Endothelial cell of umbilical vein (primary cell): ENCODE measurements around the gene TNFRSF1B. TPM values are rescaled to one million over a fixed set of nuclear protein-coding genes. Genes with fewer than 3 reads are reported as not detected.

Experiments
- BruUV-seq: library from RNA; stranded (reverse); fragments of 400-500 nt; replicated peaks from 2 replicates; lab custom pipeline; 2021; lab: Mats Ljungman, UMichigan
- CTCF ChIA-PET: fragments of 300-600, 350-600 bp; sonication (Branson Sonifier 250); formaldehyde crosslinking; loops from one replicate; lab custom pipeline; 2021; ENCODE audit warnings: antibody characterized with exemption, inconsistent platforms; lab: Charles Lee
- POLR2A ChIA-PET: fragments of 300-600, 350-600 bp; sonication (Branson Sonifier 250); formaldehyde crosslinking; loops from one replicate; lab custom pipeline; 2021; ENCODE audit warnings: antibody characterized with exemption, inconsistent platforms; lab: Charles Lee
- DNase-seq: peaks from one replicate; pipeline ENCODE4 v3.0.0-alpha.2; 2011; ENCODE audit warnings: low read depth, low spot score
- FAIRE-seq: peaks from 2 replicates; lab custom pipeline; 2011; peaks lifted over from hg19 to GRCh38; lab: Jason Lieb, UNC
- H2AFZ ChIP-seq: 2 replicates; pipeline ENCODE4 v1.6.0; 2012; ENCODE audit warnings: low read depth, low read length, control low read depth, inconsistent platforms
- H3K27ac ChIP-seq: 2 replicates; pipeline ENCODE4 v1.5.1; 2011; ENCODE audit warnings: low read depth, mild to moderate bottlenecking, control low read depth, low read length, moderate library complexity; ENCODE audit not compliant: insufficient read depth
- H3K27me3 ChIP-seq, 2 experiments: 2 replicates each; pipeline versions ENCODE4 v1.6.0 to v1.6.1; 2011; ENCODE audit warnings: low read length in 2 of 2, mixed read lengths in 1 of 2; ENCODE audit not compliant: control insufficient read depth in 2 of 2, insufficient read depth in 2 of 2
- H3K36me3 ChIP-seq, 2 experiments: 2 replicates in 1 of 2; 3 replicates in 1 of 2; pipeline ENCODE4 v1.5.1; 2011; ENCODE audit warnings: low read length in 2 of 2, mild to moderate bottlenecking in 1 of 2, moderate library complexity in 1 of 2; ENCODE audit not compliant: control insufficient read depth in 2 of 2, insufficient read depth in 2 of 2; ENCODE audit errors: extremely low read depth in 1 of 2
- H3K4me1 ChIP-seq: 3 replicates; pipeline ENCODE4 v1.5.1; 2011; ENCODE audit warnings: mild to moderate bottlenecking, low read length; ENCODE audit not compliant: control insufficient read depth, insufficient read depth; ENCODE audit errors: extremely low read depth
- H3K4me2 ChIP-seq: 2 replicates; pipeline ENCODE4 v1.6.1; 2011; ENCODE audit warnings: low read length, control low read depth, mixed read lengths; ENCODE audit not compliant: insufficient read depth
- H3K4me3 ChIP-seq, 3 experiments: fragments of 200-600 bp in 1 of 3; sonication (generic), shearing (Covaris generic) in 1 of 3; replicated peaks in 1 of 3; 2 replicates each; pipeline ENCODE4 v1.5.1; 2011 to 2016; ENCODE audit warnings: control low read depth in 3 of 3, low read length in 3 of 3, mild to moderate bottlenecking in 2 of 3, inconsistent platforms in 1 of 3, low read depth in 1 of 3, moderate library complexity in 1 of 3; ENCODE audit not compliant: insufficient read depth in 1 of 3
- H3K79me2 ChIP-seq: 2 replicates; pipeline ENCODE4 v1.6.0; 2012; ENCODE audit warnings: low read length, inconsistent platforms; ENCODE audit not compliant: control insufficient read depth, insufficient read depth
- H3K9ac ChIP-seq: replicated peaks from 2 replicates; pipeline ENCODE3; 2011; ENCODE audit warnings: low read length, control low read depth; ENCODE audit not compliant: insufficient read depth; ENCODE audit errors: extremely low read depth
- H3K9me1 ChIP-seq: replicated peaks from 3 replicates; pipeline ENCODE4 v1.6.0; 2011; ENCODE audit warnings: mild to moderate bottlenecking, low read length; ENCODE audit not compliant: control insufficient read depth, insufficient read depth; ENCODE audit errors: extremely low read depth
- H3K9me3 ChIP-seq: replicated peaks from 2 replicates; pipeline ENCODE4 v1.5.1; 2012; ENCODE audit warnings: low read length, inconsistent platforms; ENCODE audit not compliant: control insufficient read depth, insufficient read depth
- H4K20me1 ChIP-seq: replicated peaks from 2 replicates; pipeline ENCODE3; 2011; ENCODE audit warnings: mild to moderate bottlenecking, low read length; ENCODE audit not compliant: control insufficient read depth, insufficient read depth; ENCODE audit errors: extremely low read depth
- EZH2 ChIP-seq: IDR thresholded peaks from 2 replicates; pipeline ENCODE4 v1.6.1; 2012; ENCODE audit warnings: borderline replicate concordance, low read depth, mild to moderate bottlenecking, moderate library complexity, low read length, inconsistent platforms; ENCODE audit not compliant: severe bottlenecking
- FOS ChIP-seq: IDR thresholded peaks from 2 replicates; pipeline ENCODE4 v1.6.1; 2011; ENCODE audit warnings: mild to moderate bottlenecking, low read length, moderate library complexity, borderline replicate concordance; ENCODE audit not compliant: insufficient read depth
- GATA2 ChIP-seq: IDR thresholded peaks from 2 replicates; pipeline ENCODE4 v1.7.0; 2011; ENCODE audit warnings: low read depth, mild to moderate bottlenecking, moderate library complexity, mixed read lengths, low read length; ENCODE audit not compliant: insufficient read length, insufficient read depth
- JUN ChIP-seq: IDR thresholded peaks from 2 replicates; pipeline ENCODE4 v1.6.1; 2011; ENCODE audit warnings: borderline replicate concordance, low read depth; ENCODE audit not compliant: insufficient read length, insufficient read depth
- MYC ChIP-seq: IDR thresholded peaks from one replicate; pipeline ENCODE4 v1.6.1; 2011; ENCODE audit warnings: mild to moderate bottlenecking, low read depth, low read length
- POLR2A ChIP-seq: IDR thresholded peaks from 2 replicates; pipeline ENCODE4 v1.6.1; 2012; ENCODE audit warnings: low read depth, mild to moderate bottlenecking, control low read depth, low read length
- POLR2AphosphoS5 ChIP-seq: IDR thresholded peaks from 2 replicates; pipeline ENCODE4 v1.6.1; 2012; ENCODE audit warnings: low read depth, mild to moderate bottlenecking, control low read depth, low read length, moderate library complexity; ENCODE audit not compliant: insufficient read depth
- dilution Hi-C: fragments of 300-500 bp; cut with MboI; formaldehyde crosslinking; loops from one replicate; pipeline ENCODE4 v1.15.0; 2019; ENCODE audit warnings: low sequenced_read_pairs; ENCODE audit not compliant: extremely low pct_ligation_motif_present
- intact Hi-C: fragments of 100-400 bp; cut with micrococcal nuclease; formaldehyde crosslinking; loops from one replicate; pipeline ENCODE4 v1.10.0; 2022
- polyA plus RNA-seq, 4 experiments: library from polyadenylated mRNA; depleted of rRNA in 3 of 4; stranded (reverse) in 3 of 4; unstranded in 1 of 4; fragments of >200 nt; gene quantifications; 2 replicates each; pipeline versions ENCODE4 v1.2.1 to v1.2.3, GENCODE V29; 2011 to 2012; ENCODE audit warnings: missing spikeins in 1 of 4
- total RNA-seq: library from RNA; stranded (reverse); gene quantifications from 2 replicates; pipeline ENCODE4 v1.2.3, GENCODE V29; 2021
- TF ChIP-seq, protein P1 (sequence below), 2 donors: IDR thresholded peaks; 1 replicate in 1 of 2; 2 replicates in 1 of 2; pipeline ENCODE4 v1.5.1; 2011; ENCODE audit warnings: low read length in 2 of 2, mild to moderate bottlenecking in 2 of 2, moderate library complexity in 2 of 2, control low read depth in 1 of 2, inconsistent platforms in 1 of 2, low read depth in 1 of 2; ENCODE audit not compliant: insufficient read depth in 1 of 2; ENCODE audit errors: extremely low read depth in 1 of 2
- TF ChIP-seq, protein P2 (sequence below): IDR thresholded peaks from 2 replicates; pipeline ENCODE4 v1.6.1; 2011; ENCODE audit not compliant: insufficient read depth, insufficient read length

Gene TNFRSF1B
- total and polyA plus RNA-seq, 2 donors (not counting 3 experiments of a cell fraction or from before 2014, with no cell fraction given): 53.6 to 65.9 TPM

DNA sequence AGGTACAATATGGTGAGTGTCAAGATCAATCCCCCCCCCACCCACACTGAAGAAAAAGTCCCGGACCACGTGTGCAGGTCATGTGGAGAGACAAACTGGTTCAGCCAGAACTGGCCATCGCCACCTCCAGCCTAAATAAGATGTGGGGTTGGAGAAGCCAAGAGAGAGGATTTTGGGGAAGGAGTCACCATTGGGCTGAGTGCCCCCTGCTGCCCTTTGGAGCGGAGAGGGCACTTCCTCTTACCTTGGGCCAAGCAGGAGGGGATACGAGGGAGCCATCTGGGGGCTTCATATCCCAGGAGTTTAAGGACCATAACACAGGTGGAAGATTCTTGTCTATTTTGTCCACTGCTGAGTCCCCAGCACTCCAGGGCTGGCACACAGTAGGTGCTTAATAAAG, 2.6 kb upstream of the TNFRSF1B start:
- POLR2A ChIA-PET: no interaction called here
- Histone ChIP-seq H3K27me3 (no peaks in the 10 kb centered on the region), H4K20me1 (no peaks in the 10 kb centered on the region), H3K27ac (no peak overlapping the region), H3K36me3 (no peaks in the 10 kb centered on the region), H2AFZ (no peak overlapping the region), H3K9me3 (no peaks in the 10 kb centered on the region), H3K79me2 (peaks cover 17% of the 10 kb centered on the region), H3K4me3 (no peak overlapping the region), H3K4me1 (peaks cover 36% of the 10 kb centered on the region), H3K9me1 (no peaks in the 10 kb centered on the region), H3K4me2 (no peak overlapping the region), H3K9ac (no peak overlapping the region)
- CTCF ChIA-PET: interaction anchor here (1.1 kb wide), 1 partner anchor 13 kb away, joined by 6 read pairs; no protein-coding TSS in a partner anchor
- BruUV-seq: no TSS peak
- dilution Hi-C loops: no loop called here
- DNase-seq (no peak), FAIRE-seq (no peak)
- intact Hi-C loops: no loop called here
- TF ChIP-seq POLR2A: no peak
- TF ChIP-seq GATA2: no peak
- TF ChIP-seq, protein P1, sequence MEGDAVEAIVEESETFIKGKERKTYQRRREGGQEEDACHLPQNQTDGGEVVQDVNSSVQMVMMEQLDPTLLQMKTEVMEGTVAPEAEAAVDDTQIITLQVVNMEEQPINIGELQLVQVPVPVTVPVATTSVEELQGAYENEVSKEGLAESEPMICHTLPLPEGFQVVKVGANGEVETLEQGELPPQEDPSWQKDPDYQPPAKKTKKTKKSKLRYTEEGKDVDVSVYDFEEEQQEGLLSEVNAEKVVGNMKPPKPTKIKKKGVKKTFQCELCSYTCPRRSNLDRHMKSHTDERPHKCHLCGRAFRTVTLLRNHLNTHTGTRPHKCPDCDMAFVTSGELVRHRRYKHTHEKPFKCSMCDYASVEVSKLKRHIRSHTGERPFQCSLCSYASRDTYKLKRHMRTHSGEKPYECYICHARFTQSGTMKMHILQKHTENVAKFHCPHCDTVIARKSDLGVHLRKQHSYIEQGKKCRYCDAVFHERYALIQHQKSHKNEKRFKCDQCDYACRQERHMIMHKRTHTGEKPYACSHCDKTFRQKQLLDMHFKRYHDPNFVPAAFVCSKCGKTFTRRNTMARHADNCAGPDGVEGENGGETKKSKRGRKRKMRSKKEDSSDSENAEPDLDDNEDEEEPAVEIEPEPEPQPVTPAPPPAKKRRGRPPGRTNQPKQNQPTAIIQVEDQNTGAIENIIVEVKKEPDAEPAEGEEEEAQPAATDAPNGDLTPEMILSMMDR (IDR thresholded peaks at IDR 0.05; ENCODE audit: extremely low read depth in 1 of 2, insufficient read depth in 1 of 2, low read depth in 1 of 2, low read length in 2 of 2): no peak
- TF ChIP-seq MYC: no peak
- TF ChIP-seq JUN: no peak

DNA sequence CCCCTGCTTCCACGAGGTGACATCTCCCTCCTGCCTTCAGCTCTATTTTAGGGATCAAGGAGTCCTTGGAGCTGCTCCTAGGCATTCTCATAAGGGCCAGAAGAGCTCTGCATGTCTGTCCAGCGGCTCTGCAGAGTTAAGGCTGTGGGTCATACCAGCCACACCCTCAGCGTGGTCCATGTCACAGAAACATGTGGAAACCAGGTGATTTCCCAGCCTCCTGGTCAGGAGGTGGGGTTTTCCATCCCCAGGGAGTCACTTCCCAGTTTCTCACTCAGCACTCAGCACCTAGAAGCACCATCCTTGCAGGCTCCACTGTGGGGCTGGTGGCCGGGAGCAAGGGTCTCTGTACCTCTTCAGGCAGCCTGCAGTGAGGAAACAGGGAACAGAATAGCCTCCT, 1.4 kb upstream of the TNFRSF1B start:
- dilution Hi-C loops (no loop called here), intact Hi-C loops (no loop called here)
- CTCF ChIA-PET: interaction anchor here (1.1 to 5.5 kb wide), 4 partner anchors 10 to 40 kb away, joined by 3 to 48 read pairs (median 6); no protein-coding TSS in a partner anchor
- POLR2A ChIA-PET: no interaction called here
- Histone ChIP-seq H2AFZ (no peak overlapping the region), H3K36me3 (peaks cover 0 to 3% of the 10 kb centered on the region in 2 experiments), H3K9me3 (no peaks in the 10 kb centered on the region), H3K79me2 (peaks cover 22% of the 10 kb centered on the region), H3K4me1 (peaks cover 36% of the 10 kb centered on the region), H3K4me3 (no peak overlapping the region), H3K4me2 (no peak overlapping the region), H3K27ac (no peak overlapping the region), H3K9me1 (no peaks in the 10 kb centered on the region), H4K20me1 (no peaks in the 10 kb centered on the region), H3K9ac (no peak overlapping the region), H3K27me3 (no peaks in the 10 kb centered on the region)
- no peak for TF ChIP-seq GATA2
- no peak for TF ChIP-seq JUN
- no peak for TF ChIP-seq EZH2
- TF ChIP-seq MYC: no peak
- TF ChIP-seq, protein P1 (IDR thresholded peaks at IDR 0.05; ENCODE audit: extremely low read depth in 1 of 2, insufficient read depth in 1 of 2, low read depth in 1 of 2, low read length in 2 of 2): no peak
- TF ChIP-seq POLR2AphosphoS5: no peak
- no peak for TF ChIP-seq POLR2A
- TF ChIP-seq, protein P2, sequence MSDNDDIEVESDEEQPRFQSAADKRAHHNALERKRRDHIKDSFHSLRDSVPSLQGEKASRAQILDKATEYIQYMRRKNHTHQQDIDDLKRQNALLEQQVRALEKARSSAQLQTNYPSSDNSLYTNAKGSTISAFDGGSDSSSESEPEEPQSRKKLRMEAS: no peak
- no peak for TF ChIP-seq FOS
- DNase-seq: no peak
- FAIRE-seq: no peak
- BruUV-seq: no TSS peak
